ENCODE results near the gene CENPH. TPM values are rescaled to one million over a fixed set of nuclear protein-coding genes. Genes with fewer than 3 reads are reported as not detected.

CENPH gene
- total and polyA plus RNA-seq, 2 donors (not counting 3 experiments of a cell fraction or from before 2014, with no cell fraction given) = 6.5 to 16.4 TPM

DNA sequence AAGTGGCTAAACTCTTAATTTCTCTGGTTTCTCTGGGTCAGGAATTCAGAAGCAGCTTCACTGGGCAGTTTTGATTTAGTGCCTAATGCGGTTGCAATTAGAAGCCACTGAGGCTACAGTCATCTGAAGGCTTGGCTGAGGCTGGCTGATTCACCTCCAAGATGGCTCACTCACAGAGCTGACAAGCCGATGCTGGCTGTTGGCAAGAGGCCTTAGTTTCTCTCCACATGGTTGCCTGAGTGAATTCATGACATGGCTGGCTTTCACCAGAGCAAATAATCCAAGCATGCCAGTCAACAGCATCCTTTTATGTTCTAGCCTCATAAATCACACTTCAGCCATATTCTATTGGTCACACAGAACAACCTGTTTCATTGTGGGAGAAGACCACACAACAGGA, 42.5 kb downstream of the CENPH start:
- Histone ChIP-seq H3K9me1 (replicated peaks; ENCODE audit: control insufficient read depth, extremely low read depth, insufficient read depth, low read length) (no peaks in the 10 kb centered on the region), H3K79me2 (ENCODE audit: control insufficient read depth, insufficient read depth, low read length) (peaks cover 20% of the 10 kb centered on the region), H3K9ac (replicated peaks; ENCODE audit: extremely low read depth, insufficient read depth, low read length) (no peak overlapping the region), H3K27ac (ENCODE audit: insufficient read depth, low read depth, low read length) (no peak overlapping the region), H3K4me2 (ENCODE audit: insufficient read depth, low read length) (no peak overlapping the region), H3K4me3 (replicated peaks in 1 of 3; ENCODE audit: insufficient read depth in 1 of 3, low read depth in 1 of 3, low read length in 3 of 3) (no peak overlapping the region), H4K20me1 (replicated peaks; ENCODE audit: control insufficient read depth, extremely low read depth, insufficient read depth, low read length) (no peaks in the 10 kb centered on the region), H3K9me3 (replicated peaks; ENCODE audit: control insufficient read depth, insufficient read depth, low read length) (no peaks in the 10 kb centered on the region), H3K36me3 (ENCODE audit: control insufficient read depth in 2 of 2, extremely low read depth in 1 of 2, insufficient read depth in 2 of 2, low read length in 2 of 2) (peaks cover 0 to 5% of the 10 kb centered on the region in 2 experiments), H2AFZ (ENCODE audit: low read depth, low read length) (no peak overlapping the region), H3K27me3 (ENCODE audit: control insufficient read depth in 2 of 2, insufficient read depth in 2 of 2, low read length in 2 of 2) (no peaks in the 10 kb centered on the region), H3K4me1 (ENCODE audit: control insufficient read depth, extremely low read depth, insufficient read depth, low read length) (peaks cover 9% of the 10 kb centered on the region)
- dilution Hi-C loops (cut with MboI; ENCODE audit: extremely low pct_ligation_motif_present, low sequenced_read_pairs) = no loop called here
- FAIRE-seq (no peak), DNase-seq (ENCODE audit: low read depth, low spot score) (no peak)
- CTCF ChIA-PET = no interaction called here
- intact Hi-C loops (cut with micrococcal nuclease) = no loop called here
- POLR2A ChIA-PET = no interaction called here
- no peak for TF ChIP-seq EZH2 (IDR thresholded peaks at IDR 0.05; ENCODE audit: borderline replicate concordance, low read depth, low read length, severe bottlenecking)
- TF ChIP-seq, protein P1, sequence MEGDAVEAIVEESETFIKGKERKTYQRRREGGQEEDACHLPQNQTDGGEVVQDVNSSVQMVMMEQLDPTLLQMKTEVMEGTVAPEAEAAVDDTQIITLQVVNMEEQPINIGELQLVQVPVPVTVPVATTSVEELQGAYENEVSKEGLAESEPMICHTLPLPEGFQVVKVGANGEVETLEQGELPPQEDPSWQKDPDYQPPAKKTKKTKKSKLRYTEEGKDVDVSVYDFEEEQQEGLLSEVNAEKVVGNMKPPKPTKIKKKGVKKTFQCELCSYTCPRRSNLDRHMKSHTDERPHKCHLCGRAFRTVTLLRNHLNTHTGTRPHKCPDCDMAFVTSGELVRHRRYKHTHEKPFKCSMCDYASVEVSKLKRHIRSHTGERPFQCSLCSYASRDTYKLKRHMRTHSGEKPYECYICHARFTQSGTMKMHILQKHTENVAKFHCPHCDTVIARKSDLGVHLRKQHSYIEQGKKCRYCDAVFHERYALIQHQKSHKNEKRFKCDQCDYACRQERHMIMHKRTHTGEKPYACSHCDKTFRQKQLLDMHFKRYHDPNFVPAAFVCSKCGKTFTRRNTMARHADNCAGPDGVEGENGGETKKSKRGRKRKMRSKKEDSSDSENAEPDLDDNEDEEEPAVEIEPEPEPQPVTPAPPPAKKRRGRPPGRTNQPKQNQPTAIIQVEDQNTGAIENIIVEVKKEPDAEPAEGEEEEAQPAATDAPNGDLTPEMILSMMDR (IDR thresholded peaks at IDR 0.05; ENCODE audit: extremely low read depth in 1 of 2, insufficient read depth in 1 of 2, low read depth in 1 of 2, low read length in 2 of 2) = no peak
- no peak for TF ChIP-seq POLR2A (IDR thresholded peaks at IDR 0.05; ENCODE audit: low read depth, low read length)
- no peak for TF ChIP-seq FOS (IDR thresholded peaks at IDR 0.05; ENCODE audit: borderline replicate concordance, insufficient read depth, low read length)
- TF ChIP-seq MYC (IDR thresholded peaks at IDR 0.05; ENCODE audit: low read depth, low read length) = no peak
- TF ChIP-seq POLR2AphosphoS5 (IDR thresholded peaks at IDR 0.05; ENCODE audit: insufficient read depth, low read depth, low read length) = no peak
- no peak for TF ChIP-seq MAX (IDR thresholded peaks at IDR 0.05; ENCODE audit: insufficient read depth, insufficient read length)
- no peak for TF ChIP-seq GATA2 (IDR thresholded peaks at IDR 0.05; ENCODE audit: insufficient read depth, insufficient read length, low read depth, low read length)
- TF ChIP-seq JUN (IDR thresholded peaks at IDR 0.05; ENCODE audit: borderline replicate concordance, insufficient read depth, insufficient read length, low read depth) = no peak
- no TSS peak for BruUV-seq (replicated peaks)

All from endothelial cell of umbilical vein (primary cell).